Astrocyte of the hippocampus (primary cell): ENCODE measurements around the gene OR2B3.
A peak's percentile ranks its signal among the peaks of the same experiment; 100 is the strongest.
"Not testable (repeated sequence)": the region's sequence is repeated elsewhere in the genome, so short reads cannot be mapped to it uniquely, and the experiment has no call there.

Source experiments
- DNase-seq: peaks from one replicate; pipeline ENCODE4 v3.0.0; 2011; ENCODE audit warnings: low read depth, low spot score

OR2B3 gene, protein sequence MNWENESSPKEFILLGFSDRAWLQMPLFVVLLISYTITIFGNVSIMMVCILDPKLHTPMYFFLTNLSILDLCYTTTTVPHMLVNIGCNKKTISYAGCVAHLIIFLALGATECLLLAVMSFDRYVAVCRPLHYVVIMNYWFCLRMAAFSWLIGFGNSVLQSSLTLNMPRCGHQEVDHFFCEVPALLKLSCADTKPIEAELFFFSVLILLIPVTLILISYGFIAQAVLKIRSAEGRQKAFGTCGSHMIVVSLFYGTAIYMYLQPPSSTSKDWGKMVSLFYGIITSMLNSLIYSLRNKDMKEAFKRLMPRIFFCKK

DNA sequence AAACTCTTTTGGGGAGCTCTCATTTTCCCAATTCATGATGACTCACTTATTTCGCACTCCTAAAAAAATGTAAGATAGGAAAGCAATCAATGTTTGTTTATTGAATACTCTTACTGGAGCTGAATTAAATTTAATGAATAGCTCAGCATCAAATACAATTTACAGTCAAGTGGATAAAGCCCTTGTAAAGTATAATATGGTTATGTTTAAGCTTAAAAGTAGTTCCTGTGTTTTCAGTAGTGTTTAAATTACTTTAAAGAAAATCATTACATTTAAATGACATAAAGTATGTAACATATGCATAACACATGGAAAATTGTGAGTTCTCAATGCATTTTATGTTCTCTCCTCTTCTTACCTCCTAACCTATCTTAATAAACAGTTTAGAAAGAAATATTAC lies at the start of gene OR2B3:
OR2B3 (minus strand) TSS at position 101 of the 400 bp plus-strand sequence; CDS start at position 36, 65 bp downstream.
- no peak for DNase-seq

DNA sequence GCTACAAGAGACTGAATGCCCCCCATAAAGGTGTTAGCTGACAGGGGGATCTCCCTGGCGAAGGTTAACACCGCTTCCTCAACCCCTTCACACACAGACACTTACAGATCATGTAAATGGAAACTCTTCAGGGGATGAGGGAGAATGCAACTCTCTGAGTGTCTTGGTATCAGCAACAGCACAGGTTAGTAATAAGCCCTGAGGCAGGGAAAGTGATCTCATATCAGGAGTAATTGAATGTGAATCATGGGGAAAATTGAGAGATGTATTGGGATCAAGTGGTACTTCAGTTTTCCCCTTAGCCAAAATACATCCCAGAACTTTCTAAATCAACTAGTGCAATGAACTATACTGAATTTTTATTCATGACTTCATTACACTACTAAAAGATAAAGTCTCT lies 44.6 kb upstream of the OR2B3 start:
- no peak for DNase-seq

DNA sequence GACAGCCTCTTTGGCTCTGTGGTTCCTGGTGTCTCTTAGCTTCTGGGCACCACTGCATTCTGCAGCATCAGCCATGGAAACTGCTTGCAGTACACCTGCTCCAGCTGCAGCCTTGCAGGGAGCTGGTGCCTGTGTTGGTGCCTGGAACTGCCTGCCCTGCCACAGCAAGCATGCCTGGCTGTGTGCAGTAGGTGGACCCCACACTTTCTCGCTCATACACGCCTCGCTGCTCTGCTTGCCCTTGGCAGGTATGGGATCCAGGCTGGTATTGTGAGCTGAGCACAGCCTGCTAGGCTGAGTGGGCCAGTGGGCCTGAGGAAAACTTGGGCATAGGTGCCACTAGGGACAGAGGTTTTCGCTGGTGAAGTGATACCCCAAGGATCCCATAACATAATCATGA lies 43.5 kb upstream of the OR2B3 start:
- DNase-seq, result no peak

DNA sequence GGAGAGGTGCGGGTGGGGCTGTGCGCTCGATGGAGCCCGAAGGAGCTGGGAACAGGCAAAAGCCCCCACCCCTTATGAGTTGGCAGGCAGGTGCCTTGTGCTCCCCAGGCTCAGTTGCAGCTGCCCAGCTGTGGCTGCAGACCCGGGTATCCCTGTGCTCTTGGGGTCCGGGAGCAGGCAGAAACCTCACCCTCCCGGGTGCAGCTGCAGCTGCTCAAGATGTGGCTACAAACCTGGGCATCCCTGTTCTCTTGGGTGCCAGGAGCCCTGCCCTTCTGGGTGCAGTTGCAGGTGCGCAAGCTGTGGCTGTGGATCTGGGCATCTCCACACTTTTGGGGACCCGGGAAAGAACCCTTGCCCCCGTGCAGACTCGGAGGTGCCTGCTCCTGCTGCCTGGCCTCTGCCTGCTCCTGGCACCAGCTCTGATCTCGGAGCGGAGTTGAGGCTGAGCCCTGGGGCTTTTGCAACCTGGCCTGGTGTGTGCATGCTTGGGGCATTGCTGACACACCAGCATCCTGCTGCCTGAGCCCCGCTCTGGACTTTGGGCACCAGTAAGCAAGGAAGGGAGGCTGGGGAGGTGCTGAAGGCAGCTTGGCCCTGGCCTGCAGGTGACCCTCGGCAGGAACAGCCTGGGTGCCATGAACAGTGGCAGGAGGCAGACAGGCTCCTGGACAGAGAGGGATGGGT lies 42.4 kb upstream of the OR2B3 start:
- no peak for DNase-seq

DNA sequence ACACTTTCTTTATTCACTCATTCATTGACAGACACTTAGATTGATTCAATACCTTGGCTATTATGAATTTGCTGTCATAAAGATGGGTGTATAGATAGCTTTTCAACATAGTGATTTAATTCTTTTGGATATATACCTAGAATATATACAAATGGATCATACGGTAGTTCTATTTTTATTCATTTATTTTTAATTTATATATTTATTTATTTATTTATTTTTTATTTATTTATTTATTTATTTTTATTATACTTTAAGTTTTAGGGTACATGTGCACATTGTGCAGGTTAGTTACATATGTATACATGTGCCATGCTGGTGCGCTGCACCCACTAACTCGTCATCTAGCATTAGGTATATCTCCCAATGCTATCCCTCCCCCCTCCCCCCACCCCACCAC lies 27.9 kb upstream of the OR2B3 start:
- DNase-seq, result not testable (repeated sequence)

DNA sequence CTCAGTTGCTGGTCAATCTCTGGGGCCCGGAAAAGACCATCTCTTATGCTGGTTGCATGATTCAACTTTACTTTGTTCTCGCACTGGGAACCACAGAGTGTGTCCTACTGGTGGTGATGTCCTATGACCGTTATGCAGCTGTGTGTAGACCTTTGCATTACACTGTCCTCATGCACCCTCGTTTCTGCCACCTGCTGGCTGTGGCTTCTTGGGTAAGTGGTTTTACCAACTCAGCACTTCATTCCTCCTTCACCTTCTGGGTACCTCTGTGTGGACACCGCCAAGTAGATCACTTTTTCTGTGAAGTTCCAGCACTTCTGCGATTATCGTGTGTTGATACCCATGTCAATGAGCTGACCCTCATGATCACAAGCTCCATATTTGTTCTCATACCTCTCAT lies 25.0 kb upstream of the OR2B3 start:
- DNase-seq, result no peak

DNA sequence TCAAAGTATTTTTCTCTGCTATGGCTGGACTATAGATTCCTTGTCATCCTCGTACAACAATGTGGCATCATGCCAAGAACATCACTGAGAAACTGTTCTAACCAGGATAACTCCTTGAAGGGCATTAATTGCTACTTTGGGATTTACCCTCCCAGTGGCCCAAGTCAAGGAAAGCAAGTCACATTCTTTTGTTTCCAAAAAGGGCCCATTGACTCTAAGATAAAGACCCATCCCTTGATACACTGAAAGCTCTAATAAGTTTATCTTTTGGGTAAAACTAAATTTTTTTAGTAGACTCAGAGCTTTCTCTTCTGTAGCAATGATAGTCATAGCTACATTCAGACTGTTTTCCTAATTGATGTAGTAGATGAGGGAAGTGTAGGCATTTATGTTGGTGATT lies 20.6 kb upstream of the OR2B3 start, which contains the start of gene OR2J3:
OR2J3 (plus strand) TSS at position 301 of the 400 bp plus-strand sequence. CDS start 3,833 bp downstream, outside the sequence.
- no peak for DNase-seq

DNA sequence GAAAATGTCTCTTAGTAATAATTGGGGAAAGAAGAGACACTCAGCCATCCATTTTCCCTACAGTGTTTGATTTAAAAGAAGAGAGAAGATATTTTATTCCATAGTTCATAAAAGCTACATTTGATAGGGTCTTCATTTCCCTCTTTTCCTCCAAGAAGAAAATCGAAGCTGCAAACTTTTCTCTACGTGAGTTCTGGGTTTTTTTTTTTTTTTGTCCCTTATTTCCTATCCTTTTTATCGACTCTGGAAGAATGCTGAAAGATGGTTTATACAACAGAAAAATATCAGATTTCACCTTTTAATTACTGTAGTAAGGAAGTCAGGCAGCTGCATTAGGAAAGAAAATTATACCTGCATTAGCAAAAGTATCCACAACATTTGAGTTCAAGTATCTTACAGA lies 12.1 kb upstream of the OR2B3 start, which contains the start of gene OR2J1:
OR2J1 (plus strand) TSS at position 301 of the 400 bp plus-strand sequence. CDS start 1,453 bp downstream, outside the sequence.
- DNase-seq, result no peak

DNA sequence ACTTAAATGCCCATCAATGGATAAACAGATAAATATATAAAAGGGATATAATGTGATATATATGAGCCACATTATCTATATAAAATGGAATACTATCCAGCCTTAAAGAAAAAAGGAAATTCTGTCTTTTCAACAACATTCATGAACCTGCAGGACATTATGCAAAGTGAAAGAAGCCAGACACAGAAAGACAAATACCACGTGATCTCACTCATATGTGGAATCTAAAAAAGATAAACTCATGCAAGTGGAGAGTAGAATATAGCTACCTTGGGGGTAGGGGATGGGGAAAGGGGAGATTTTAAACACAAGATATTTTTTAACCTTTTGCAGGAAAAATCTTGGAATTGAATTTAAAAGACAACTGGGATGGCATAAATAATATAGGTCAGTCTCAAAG lies 10.7 kb upstream of the OR2B3 start:
- no peak for DNase-seq

DNA sequence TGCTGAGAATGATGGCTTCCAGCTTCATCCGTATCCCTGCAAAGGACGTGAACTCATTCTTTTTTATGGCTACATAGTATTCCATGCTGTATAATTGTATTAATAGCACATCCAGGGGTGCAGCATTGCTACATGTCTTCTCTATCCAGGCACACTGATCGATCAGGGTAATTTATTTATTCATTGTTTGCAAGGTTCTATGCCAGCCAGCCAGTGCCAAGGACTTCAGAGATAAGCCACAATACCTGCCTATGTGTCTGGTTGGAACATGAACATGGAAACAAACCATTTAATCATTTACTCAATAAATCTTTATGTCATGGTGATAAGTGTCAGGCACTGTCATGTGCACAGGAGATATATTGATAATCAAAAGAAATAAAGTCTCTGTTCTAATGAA lies 5.8 kb upstream of the OR2B3 start:
- no peak for DNase-seq

DNA sequence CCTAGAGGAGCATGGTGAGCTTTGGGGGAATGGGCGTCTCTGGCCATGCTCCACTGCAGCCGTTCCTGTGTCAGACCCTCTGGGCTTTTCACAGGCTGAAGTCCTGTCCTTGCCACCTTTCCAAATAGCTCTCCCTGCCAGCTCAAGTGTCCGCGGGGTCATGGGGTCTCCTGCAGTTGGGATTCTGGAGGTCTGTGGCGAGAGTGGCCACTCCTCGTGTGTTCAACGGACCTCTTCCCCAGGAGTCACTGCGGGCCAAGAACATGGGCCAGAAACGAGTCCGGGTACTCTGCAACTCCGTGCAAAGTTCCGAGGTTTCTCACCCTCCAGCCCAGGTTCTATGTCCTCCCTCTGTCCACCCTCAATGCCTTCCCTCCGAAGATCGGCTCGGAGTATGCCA lies 4.7 kb downstream of the OR2B3 start:
- DNase-seq, result no peak

DNA sequence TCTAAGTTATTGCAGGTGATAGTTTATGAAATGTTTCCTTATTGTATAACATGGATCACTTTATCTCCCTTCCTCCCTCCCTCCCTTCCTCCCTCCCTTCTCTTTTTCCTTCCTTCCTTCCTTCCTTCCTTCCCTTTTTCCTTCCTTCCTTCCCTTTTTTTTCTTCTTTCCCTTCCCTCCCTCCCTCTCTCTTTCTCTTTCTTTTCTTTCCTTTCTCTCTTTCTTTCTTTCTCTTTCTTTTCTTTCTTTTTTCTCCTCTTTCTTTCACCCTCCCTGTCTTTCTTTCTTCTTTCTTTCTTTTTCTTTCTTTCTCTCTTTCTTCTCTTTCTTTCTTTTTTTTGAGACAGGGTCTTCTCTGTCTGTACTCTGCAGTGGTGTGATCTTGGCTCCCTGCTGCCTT lies 5.8 kb downstream of the OR2B3 start:
- no peak for DNase-seq

DNA sequence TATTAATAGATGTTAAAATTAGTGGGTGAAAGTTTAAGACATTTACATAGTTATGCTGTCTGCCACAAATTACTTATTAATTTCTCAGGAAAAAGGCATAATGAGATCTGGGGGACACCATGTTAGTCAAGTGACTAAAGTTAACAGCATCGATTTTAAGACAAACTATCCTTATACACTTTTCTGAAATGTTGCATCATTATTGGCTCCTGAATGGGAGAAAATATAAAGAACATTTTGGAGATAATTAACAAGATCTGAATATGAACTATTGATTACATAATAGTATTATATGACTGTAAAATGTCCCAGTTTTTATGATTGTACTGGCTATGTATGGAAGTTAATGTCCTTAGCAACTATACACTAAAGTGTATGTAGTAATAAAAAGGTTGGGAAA lies 7.9 kb downstream of the OR2B3 start:
- no peak for DNase-seq

DNA sequence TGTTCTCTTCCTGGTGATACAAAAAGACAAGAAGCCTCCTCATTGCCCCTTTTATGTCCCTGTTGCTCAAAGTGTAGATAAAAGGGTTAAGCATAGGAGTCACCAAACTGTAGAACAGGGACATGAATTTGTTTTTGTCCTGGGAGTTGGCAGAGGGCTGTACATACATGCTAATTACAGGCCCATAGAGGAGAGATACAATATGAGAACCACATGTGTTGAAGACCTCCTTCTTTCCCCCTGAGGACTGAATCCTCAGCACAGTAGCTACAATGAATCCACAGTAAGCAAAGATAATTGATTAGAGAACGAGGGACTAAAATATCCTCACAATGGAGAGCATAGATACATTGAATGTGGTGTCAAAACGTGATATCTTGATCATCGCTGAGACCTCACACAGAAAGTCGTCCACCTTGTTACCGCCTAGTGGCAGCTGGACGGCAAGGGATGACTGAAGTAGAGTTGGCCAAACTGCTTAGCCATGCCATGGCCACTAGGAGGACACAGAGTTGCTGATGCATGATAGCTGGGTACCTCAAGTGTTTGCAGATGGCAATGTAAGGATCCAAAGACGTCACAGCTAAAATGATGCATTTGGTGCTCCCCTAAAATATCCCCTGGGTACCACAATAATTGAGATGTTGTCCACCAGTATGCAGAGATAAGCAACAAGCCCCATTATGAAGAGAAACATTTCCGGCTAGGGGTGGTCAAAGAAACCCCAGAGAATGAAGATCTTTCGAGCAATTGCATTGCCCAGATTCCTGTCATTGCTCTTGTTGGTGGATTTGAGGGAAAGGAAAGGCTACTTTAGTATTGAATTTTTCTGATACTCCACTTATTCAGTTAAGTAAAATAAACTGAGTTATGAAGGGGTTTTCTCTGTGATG lies 15.0 kb downstream of the OR2B3 start:
- peak; percentile 11 for DNase-seq

DNA sequence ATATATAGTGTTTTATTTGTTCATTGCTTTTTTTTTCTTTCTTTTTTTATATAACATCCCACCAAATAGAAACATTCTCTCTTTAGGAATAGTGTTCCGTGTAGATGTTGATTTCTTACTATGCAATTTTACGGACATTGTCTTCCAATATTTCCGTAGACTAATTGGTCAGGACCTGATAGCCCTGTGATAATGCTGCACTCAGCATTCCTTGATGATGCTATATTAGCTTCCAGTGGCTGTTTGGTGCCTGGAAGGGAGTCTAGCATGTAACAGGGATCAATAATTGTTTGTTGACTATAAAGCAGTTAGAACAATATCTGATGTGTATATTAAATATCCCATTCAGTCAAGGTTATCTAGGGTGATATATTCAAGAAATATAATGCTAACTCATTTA lies 35.4 kb downstream of the OR2B3 start:
- DNase-seq, result no peak

DNA sequence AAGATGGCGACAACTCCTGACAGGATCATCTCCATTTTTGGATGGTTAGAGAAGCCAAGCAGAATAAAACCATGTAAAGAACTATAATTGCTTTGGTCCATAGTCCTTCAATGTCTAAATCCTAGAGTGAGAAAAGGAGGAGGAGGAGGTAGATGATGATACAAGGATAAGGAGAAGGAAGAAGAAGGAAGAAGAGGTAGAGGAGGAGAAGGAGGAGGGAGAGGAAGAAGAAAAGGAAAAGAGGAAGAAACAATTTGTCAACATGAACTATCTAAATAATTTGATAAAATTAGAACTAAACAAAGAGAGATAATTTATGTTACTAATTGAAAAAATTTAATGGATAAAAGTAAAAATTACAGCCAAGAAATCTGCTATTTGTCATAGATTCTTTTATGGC lies 42.0 kb downstream of the OR2B3 start, which contains the start of gene OR2W1:
OR2W1 (minus strand) TSS at position 101 of the 400 bp plus-strand sequence; CDS start at position 101, 0 bp downstream.
- DNase-seq, result no peak
